Measurements from ENCODE around the gene MESD. TPM values are rescaled to one million over a fixed set of nuclear protein-coding genes. Genes with fewer than 3 reads are reported as not detected.
A peak's percentile ranks its signal among the peaks of the same experiment; 100 is the strongest.

The MESD gene
- polyA plus RNA-seq, 1 of the 3 experiments (the other 2 are of a cell fraction) = 15.2 TPM

DNA sequence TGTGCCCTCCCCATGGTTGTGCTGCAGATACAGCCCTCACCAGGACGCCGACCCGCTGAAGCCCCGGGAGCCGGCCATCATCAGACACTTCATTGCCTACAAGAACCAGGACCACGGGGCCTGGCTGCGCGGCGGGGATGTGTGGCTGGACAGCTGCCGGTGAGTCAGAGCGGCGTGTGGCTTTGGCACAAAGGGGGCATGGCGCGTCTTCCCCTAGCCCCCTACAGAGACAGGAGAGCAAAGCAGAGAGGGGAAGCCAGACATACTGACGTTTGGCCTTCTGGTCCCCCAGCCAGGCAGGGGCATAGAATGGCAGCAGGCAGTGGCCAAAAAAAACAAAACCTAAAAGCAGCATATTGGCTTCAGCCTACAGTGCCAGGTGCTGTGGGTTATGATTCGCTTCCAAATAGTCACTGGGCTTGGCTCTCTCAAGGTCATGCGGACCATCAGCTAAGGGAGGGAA, 64.0 kb downstream of the MESD start:
- CTCF ChIA-PET = interaction anchor here (1.3 kb wide), 1 partner anchor 146 kb away, joined by 4 read pairs; the partner anchor contains the start of gene CEMIP
- H3K9ac ChIP-seq = no peak overlapping the region

DNA sequence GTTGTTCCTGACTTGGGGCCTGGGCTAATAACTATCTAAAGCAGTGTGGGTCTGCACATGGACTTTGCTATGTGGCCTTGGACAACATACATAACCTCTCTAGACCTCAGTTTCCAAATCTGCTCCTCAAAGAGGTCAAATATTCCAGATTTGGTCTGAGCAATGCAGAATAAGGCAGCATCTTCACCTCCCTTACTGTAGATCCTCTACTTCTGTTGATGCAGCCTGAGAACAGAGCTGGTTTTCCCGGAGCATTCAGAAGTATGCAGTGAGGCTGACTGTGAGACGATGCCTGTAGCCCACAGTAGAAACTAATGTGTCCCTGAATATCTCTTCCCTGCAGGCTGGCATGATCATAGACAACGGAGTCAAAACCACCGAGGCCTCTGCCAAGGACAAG, 65.3 kb downstream of the MESD start:
- Histone ChIP-seq H2AFZ (ENCODE audit: low read depth) (no peak overlapping the region), H3K27me3 (ENCODE audit: insufficient read depth) (no peaks in the 10 kb centered on the region), H3K4me1 (ENCODE audit: control insufficient read depth in 1 of 2, insufficient read depth in 2 of 2, low read depth in 1 of 2, low read length in 1 of 2) (no peaks in the 10 kb centered on the region; a peak in 1 of 4 replicates), H3K4me3 (ENCODE audit: low read depth in 2 of 2, low read length in 1 of 2) (no peak overlapping the region), H4K20me1 (ENCODE audit: insufficient read depth) (no peaks in the 10 kb centered on the region), H3K9me2 (no peaks in the 10 kb centered on the region), H3K27ac (ENCODE audit: low read depth in 2 of 2, low read length in 1 of 2) (no peak overlapping the region), H3K36me3 (replicated peaks in 1 of 2; ENCODE audit: control insufficient read depth in 1 of 2, insufficient read depth in 2 of 2, low read length in 1 of 2) (peaks cover 4 to 25% of the 10 kb centered on the region in 2 experiments), H3K9ac (no peak overlapping the region), H3K9me3 (no peaks in the 10 kb centered on the region), H3K79me2 (ENCODE audit: insufficient read depth) (no peaks in the 10 kb centered on the region), H3F3A (replicated peaks; ENCODE audit: insufficient read depth) (peaks cover 3% of the 10 kb centered on the region), H3K4me2 (no peak overlapping the region)
- ChIA-PET CTCF (interaction anchor here (1.3 kb wide), 1 partner anchor 145 kb away, joined by 4 read pairs; the partner anchor contains the start of gene CEMIP), POLR2A (no interaction called here)
- TF ChIP-seq SMC3 (IDR thresholded peaks at IDR 0.05; ENCODE audit: low read depth, low read length) (no peak), MXI1 (IDR thresholded peaks at IDR 0.05; ENCODE audit: low read depth, low read length) (no peak)
- DNase-seq = no peak
- WGBS (ENCODE audit: low lambda C conversion rate) = 81% methylated on average over 4 of the region's 4 CpGs

More for the DNA sequence above, 64.0 kb downstream of the MESD start:
- H3K4me2 ChIP-seq = no peak overlapping the region
- no peaks in the 10 kb centered on the region for H3K9me3 ChIP-seq
- no peaks in the 10 kb centered on the region for H3K27me3 ChIP-seq (ENCODE audit: insufficient read depth)
- H3K79me2 ChIP-seq (ENCODE audit: insufficient read depth) = no peaks in the 10 kb centered on the region
- POLR2A ChIA-PET = no interaction called here
- no peaks in the 10 kb centered on the region for H3K9me2 ChIP-seq
- peaks cover 4 to 30% of the 10 kb centered on the region in 2 experiments for H3K36me3 ChIP-seq (replicated peaks in 1 of 2; ENCODE audit: control insufficient read depth in 1 of 2, insufficient read depth in 2 of 2, low read length in 1 of 2)
- peaks cover 3% of the 10 kb centered on the region for H3F3A ChIP-seq (replicated peaks; ENCODE audit: insufficient read depth)
- H2AFZ ChIP-seq (ENCODE audit: low read depth) = no peak overlapping the region
- no peak overlapping the region for H3K27ac ChIP-seq (ENCODE audit: low read depth in 2 of 2, low read length in 1 of 2)
- WGBS (ENCODE audit: low lambda C conversion rate) = 92% methylated on average over 17 of the region's 17 CpGs
- H3K4me1 ChIP-seq (ENCODE audit: control insufficient read depth in 1 of 2, insufficient read depth in 2 of 2, low read depth in 1 of 2, low read length in 1 of 2) = peaks cover 0 to 3% of the 10 kb centered on the region in 2 experiments; a peak in 1 of 4 replicates
- peak; percentile 19; the same call in 1 of the 2 replicates for TF ChIP-seq FOSL2 (IDR thresholded peaks at IDR 0.05; ENCODE audit: borderline replicate concordance, low read depth)
- TF ChIP-seq, protein P1, sequence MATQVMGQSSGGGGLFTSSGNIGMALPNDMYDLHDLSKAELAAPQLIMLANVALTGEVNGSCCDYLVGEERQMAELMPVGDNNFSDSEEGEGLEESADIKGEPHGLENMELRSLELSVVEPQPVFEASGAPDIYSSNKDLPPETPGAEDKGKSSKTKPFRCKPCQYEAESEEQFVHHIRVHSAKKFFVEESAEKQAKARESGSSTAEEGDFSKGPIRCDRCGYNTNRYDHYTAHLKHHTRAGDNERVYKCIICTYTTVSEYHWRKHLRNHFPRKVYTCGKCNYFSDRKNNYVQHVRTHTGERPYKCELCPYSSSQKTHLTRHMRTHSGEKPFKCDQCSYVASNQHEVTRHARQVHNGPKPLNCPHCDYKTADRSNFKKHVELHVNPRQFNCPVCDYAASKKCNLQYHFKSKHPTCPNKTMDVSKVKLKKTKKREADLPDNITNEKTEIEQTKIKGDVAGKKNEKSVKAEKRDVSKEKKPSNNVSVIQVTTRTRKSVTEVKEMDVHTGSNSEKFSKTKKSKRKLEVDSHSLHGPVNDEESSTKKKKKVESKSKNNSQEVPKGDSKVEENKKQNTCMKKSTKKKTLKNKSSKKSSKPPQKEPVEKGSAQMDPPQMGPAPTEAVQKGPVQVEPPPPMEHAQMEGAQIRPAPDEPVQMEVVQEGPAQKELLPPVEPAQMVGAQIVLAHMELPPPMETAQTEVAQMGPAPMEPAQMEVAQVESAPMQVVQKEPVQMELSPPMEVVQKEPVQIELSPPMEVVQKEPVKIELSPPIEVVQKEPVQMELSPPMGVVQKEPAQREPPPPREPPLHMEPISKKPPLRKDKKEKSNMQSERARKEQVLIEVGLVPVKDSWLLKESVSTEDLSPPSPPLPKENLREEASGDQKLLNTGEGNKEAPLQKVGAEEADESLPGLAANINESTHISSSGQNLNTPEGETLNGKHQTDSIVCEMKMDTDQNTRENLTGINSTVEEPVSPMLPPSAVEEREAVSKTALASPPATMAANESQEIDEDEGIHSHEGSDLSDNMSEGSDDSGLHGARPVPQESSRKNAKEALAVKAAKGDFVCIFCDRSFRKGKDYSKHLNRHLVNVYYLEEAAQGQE (IDR thresholded peaks at IDR 0.05; ENCODE audit: low read depth, low read length) = peak; percentile 67
- no peak; the same call in none of the 2 replicates for TF ChIP-seq TCF12 (IDR thresholded peaks at IDR 0.05)
- TF ChIP-seq RCOR1 (IDR thresholded peaks at IDR 0.05; ENCODE audit: low read length) = no peak
- no peak overlapping the region for H3K4me3 ChIP-seq (ENCODE audit: low read depth in 2 of 2, low read length in 1 of 2)
- DNase-seq = no peak
- no peaks in the 10 kb centered on the region for H4K20me1 ChIP-seq (ENCODE audit: insufficient read depth)

DNA sequence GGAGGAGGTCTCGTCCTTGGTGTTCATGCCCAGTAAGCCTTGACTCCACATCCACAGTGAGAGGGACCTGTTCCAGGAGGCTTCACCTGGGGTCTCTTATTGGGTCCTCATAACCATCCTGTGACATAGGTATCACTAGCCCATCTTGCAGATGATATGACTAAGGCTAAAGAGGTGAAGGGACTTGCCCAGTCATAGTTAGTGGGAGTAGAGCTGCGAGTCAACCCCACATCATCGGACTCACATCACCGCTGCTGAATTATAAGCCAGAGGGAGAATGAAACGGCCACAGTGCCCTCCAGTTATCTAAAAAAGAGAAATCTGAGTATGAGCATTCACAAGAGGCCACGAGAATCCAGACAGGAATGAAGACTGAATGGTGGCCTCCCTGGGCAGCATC, 66.0 kb downstream of the MESD start:
- Histone ChIP-seq H2AFZ (ENCODE audit: low read depth) (no peak overlapping the region), H3K9me2 (no peaks in the 10 kb centered on the region), H3F3A (replicated peaks; ENCODE audit: insufficient read depth) (peaks cover 3% of the 10 kb centered on the region), H3K9ac (no peak overlapping the region), H3K27me3 (ENCODE audit: insufficient read depth) (no peaks in the 10 kb centered on the region), H3K4me1 (ENCODE audit: control insufficient read depth in 1 of 2, insufficient read depth in 2 of 2, low read depth in 1 of 2, low read length in 1 of 2) (no peaks in the 10 kb centered on the region; a peak in 1 of 4 replicates), H3K9me3 (no peaks in the 10 kb centered on the region), H3K4me3 (ENCODE audit: low read depth in 2 of 2, low read length in 1 of 2) (no peak overlapping the region), H3K4me2 (no peak overlapping the region), H3K36me3 (replicated peaks in 1 of 2; ENCODE audit: control insufficient read depth in 1 of 2, insufficient read depth in 2 of 2, low read length in 1 of 2) (peaks cover 4 to 25% of the 10 kb centered on the region in 2 experiments), H3K27ac (ENCODE audit: low read depth in 2 of 2, low read length in 1 of 2) (no peak overlapping the region), H4K20me1 (ENCODE audit: insufficient read depth) (no peaks in the 10 kb centered on the region), H3K79me2 (ENCODE audit: insufficient read depth) (no peaks in the 10 kb centered on the region)
- ChIA-PET POLR2A (no interaction called here), CTCF (no interaction called here)
- WGBS (ENCODE audit: low lambda C conversion rate) = 65% methylated on average over 6 of the region's 6 CpGs
- no peak for DNase-seq
- TF ChIP-seq, protein P2, sequence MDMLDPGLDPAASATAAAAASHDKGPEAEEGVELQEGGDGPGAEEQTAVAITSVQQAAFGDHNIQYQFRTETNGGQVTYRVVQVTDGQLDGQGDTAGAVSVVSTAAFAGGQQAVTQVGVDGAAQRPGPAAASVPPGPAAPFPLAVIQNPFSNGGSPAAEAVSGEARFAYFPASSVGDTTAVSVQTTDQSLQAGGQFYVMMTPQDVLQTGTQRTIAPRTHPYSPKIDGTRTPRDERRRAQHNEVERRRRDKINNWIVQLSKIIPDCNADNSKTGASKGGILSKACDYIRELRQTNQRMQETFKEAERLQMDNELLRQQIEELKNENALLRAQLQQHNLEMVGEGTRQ (IDR thresholded peaks at IDR 0.05; ENCODE audit: borderline replicate concordance, low read depth, low read length) = no peak
- TF ChIP-seq ELF1 (IDR thresholded peaks at IDR 0.05) = no peak
- no peak for TF ChIP-seq ZBTB33 (IDR thresholded peaks at IDR 0.05; ENCODE audit: borderline replicate concordance, low read depth)
- no peak for TF ChIP-seq NFIC (IDR thresholded peaks at IDR 0.05; ENCODE audit: borderline replicate concordance)
- no peak for TF ChIP-seq EZH2phosphoT487 (IDR thresholded peaks at IDR 0.05; ENCODE audit: borderline replicate concordance, low read depth)
